Natural killer cell (primary cell): Measurements from ENCODE around the gene SIX5. TPM values are rescaled to one million over a fixed set of nuclear protein-coding genes. Genes with fewer than 3 reads are reported as not detected.

ENCODE experiments used
- ATAC-seq, 3 donors: fragments of 150-1000 bp in 2 of 3; fragments of 200-7000 bp in 1 of 3; cut with Tn5 transposase; 1 replicate in 1 of 3; 2 replicates in 2 of 3; pipeline ENCODE4 v1.10.0; 2021; ENCODE audit warnings: mild to moderate bottlenecking in 2 of 3, moderate library complexity in 2 of 3
- DNase-seq, 2 donors: peaks; one replicate each; pipeline versions ENCODE4 v3.0.0 to v3.0.0-alpha.2; 2013 to 2021; ENCODE audit warnings: mixed read lengths in 1 of 2
- H3K27ac ChIP-seq: one replicate; pipeline ENCODE4 v1.5.1; 2013; ENCODE audit warnings: mild to moderate bottlenecking, low read length
- H3K27me3 ChIP-seq: one replicate; pipeline ENCODE4 v1.6.1; 2013; ENCODE audit warnings: low read length; ENCODE audit not compliant: control insufficient read depth, insufficient read depth
- H3K36me3 ChIP-seq: one replicate; pipeline ENCODE4 v1.6.1; 2013; ENCODE audit warnings: low read length; ENCODE audit not compliant: control insufficient read depth, insufficient read depth
- H3K4me1 ChIP-seq: one replicate; pipeline ENCODE4 v1.6.1; 2013; ENCODE audit warnings: low read length; ENCODE audit not compliant: control insufficient read depth, insufficient read depth
- H3K4me3 ChIP-seq: one replicate; pipeline ENCODE4 v1.5.1; 2013; ENCODE audit warnings: low read length
- H3K9me3 ChIP-seq: one replicate; pipeline ENCODE4 v1.6.1; 2013; ENCODE audit warnings: low read length; ENCODE audit not compliant: control insufficient read depth, insufficient read depth
- H3K27ac Mint-ChIP-seq, 2 donors: one replicate each; pipeline ENCODE4 v1.8.0; 2022; ENCODE audit warnings: mild to moderate bottlenecking in 2 of 2, mixed read lengths in 2 of 2, moderate library complexity in 1 of 2
- H3K27me3 Mint-ChIP-seq, 2 donors: one replicate each; pipeline ENCODE4 v1.8.0; 2022; ENCODE audit warnings: low read depth in 2 of 2, mixed read lengths in 2 of 2
- H3K36me3 Mint-ChIP-seq: one replicate; pipeline ENCODE4 v1.8.0; 2022; ENCODE audit warnings: mixed read lengths
- H3K4me1 Mint-ChIP-seq, 2 donors: one replicate each; pipeline ENCODE4 v1.8.0; 2022; ENCODE audit warnings: mixed read lengths in 2 of 2
- H3K4me3 Mint-ChIP-seq: one replicate; pipeline ENCODE4 v1.8.0; 2022; ENCODE audit warnings: mild to moderate bottlenecking, moderate library complexity, mixed read lengths
- H3K9me3 Mint-ChIP-seq, 2 donors: one replicate each; pipeline ENCODE4 v1.8.0; 2022; ENCODE audit warnings: mixed read lengths in 2 of 2
- CTCF ChIP-seq: fragments of 200-600 bp; IDR thresholded peaks from one replicate; pipeline ENCODE4 v1.8.0; 2022; ENCODE audit warnings: antibody characterized with exemption
- WGBS: methylation state at CpG from one replicate; pipeline ENCODE4 v1.1.7; 2013; ENCODE audit warnings: missing lambda C conversion rate; ENCODE audit not compliant: insufficient coverage; 5-methylcytosine and 5-hydroxymethylcytosine counted together
- intact Hi-C: fragments of 100-400 bp; cut with micrococcal nuclease; formaldehyde crosslinking; loops from one replicate; pipeline ENCODE4 v1.14.2; 2022
- total RNA-seq, 4 donors: library from RNA; stranded (reverse); fragments of 120-200 nt in 1 of 4; gene quantifications; one replicate each; pipeline versions ENCODE4 v1.2.3 to v1.2.4, GENCODE V29; 2013 to 2022

Gene SIX5
- total RNA-seq, 3 donors from 2014 or later (not counting 1 experiment from before 2014, with no cell fraction given): 2.1 to 3.3 (median 3.1) TPM

- DNase-seq (no peak), ATAC-seq (no peak)
- H3K27ac Mint-ChIP-seq: no peak overlapping the region
- H3K9me3 ChIP-seq: no peaks in the 10 kb centered on the region
- no peaks in the 10 kb centered on the region for H3K36me3 Mint-ChIP-seq
- H3K27ac ChIP-seq: no peak overlapping the region
- H3K4me3 Mint-ChIP-seq: no peak overlapping the region
- H3K4me1 ChIP-seq: peaks cover 26% of the 10 kb centered on the region
- H3K36me3 ChIP-seq: no peaks in the 10 kb centered on the region
- 17% methylated on average over 2 of the region's 2 CpGs for WGBS
- TF ChIP-seq CTCF: no peak
- no peak overlapping the region for H3K4me3 ChIP-seq
- no peaks in the 10 kb centered on the region for H3K9me3 Mint-ChIP-seq
- H3K4me1 Mint-ChIP-seq: peaks cover 6 to 28% of the 10 kb centered on the region in 2 donors
- H3K27me3 Mint-ChIP-seq: no peaks in the 10 kb centered on the region
- intact Hi-C loops: loop anchor here (10.0 kb wide), 2 partner anchors 91 to 241 kb away; partner anchors contain the start of genes FOXA3 and SYMPK
- peaks cover 2% of the 10 kb centered on the region for H3K27me3 ChIP-seq
These were observed 4.3 kb upstream of the SIX5 start for GRCh38 chr19:45773384-45773783.

DNA sequence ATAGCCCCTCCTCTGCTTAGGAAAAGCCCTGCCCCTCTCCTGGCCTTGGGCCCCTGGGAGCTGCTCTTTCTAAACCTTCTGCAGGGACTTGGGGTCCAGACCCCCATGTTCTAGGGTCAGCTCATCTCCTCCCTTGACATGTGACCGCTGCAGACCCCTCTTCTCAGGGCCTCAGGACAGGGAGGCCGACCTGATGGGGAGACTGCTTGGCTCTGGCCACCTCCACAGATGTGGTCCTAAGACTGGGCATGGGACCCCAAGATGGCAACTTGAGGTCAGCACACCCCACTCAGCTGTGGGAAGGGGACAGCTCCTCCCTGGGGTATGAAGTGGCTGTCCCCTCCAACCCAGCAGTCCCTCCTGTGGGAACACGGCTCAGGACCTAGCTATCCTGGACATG, 3.9 kb upstream of the SIX5 start:
- H3K36me3 ChIP-seq: no peaks in the 10 kb centered on the region
- DNase-seq (no peak), ATAC-seq (no peak)
- Mint-ChIP-seq H3K4me1 (peaks cover 5 to 28% of the 10 kb centered on the region in 2 donors), H3K36me3 (no peaks in the 10 kb centered on the region), H3K27me3 (no peaks in the 10 kb centered on the region), H3K9me3 (no peaks in the 10 kb centered on the region), H3K4me3 (no peak overlapping the region), H3K27ac (no peak overlapping the region)
- peaks cover 25% of the 10 kb centered on the region for H3K4me1 ChIP-seq
- H3K27ac ChIP-seq: no peak overlapping the region
- H3K27me3 ChIP-seq: no peaks in the 10 kb centered on the region
- intact Hi-C loops: loop anchor here (10.0 kb wide), 2 partner anchors 92 to 242 kb away; partner anchors contain the start of genes FOXA3 and SYMPK
- H3K4me3 ChIP-seq: no peak overlapping the region
- no peaks in the 10 kb centered on the region for H3K9me3 ChIP-seq
- 96% methylated on average over 3 of the region's 3 CpGs for WGBS
- TF ChIP-seq CTCF: no peak

DNA sequence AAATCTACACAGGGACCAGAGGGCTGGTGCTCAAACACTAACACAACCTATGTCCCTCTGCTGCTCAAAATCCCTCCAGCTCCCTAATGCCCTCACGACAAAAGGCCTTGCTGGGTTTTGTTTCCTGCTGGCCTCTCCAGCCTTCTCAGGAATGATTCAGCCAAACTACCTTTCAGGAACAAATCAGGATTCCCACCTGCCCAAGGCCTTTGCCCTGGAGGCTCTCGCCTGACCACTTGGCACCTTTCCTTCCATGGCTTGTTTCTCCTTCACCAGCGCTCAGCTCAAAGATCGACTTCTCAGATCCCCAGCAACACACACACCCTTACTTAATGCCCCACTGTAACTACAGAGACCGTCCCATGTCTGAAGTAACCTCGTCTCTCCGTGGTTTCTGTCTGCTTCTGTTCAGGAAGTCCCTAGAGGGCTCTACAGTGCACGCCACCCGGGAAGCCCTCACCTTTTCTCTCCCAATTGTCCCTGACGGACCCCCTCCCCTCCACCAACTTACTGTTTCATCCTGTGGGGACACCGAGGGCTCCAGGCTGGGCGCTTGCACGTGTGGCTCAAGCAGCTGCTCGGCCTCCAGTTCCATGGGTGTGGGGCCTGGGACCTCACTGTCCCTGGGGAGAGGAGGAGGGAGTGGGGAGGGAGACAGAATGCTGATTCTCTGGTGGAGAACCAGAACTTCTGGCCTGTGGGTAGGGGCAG, 3.2 kb upstream of the SIX5 start:
- WGBS: 67% methylated on average over 14 of the region's 14 CpGs
- no peak overlapping the region for H3K4me3 ChIP-seq
- no peak overlapping the region for H3K27ac ChIP-seq
- H3K27me3 ChIP-seq: peaks cover under 1% of the 10 kb centered on the region
- no peaks in the 10 kb centered on the region for H3K9me3 ChIP-seq
- H3K4me1 Mint-ChIP-seq: peaks cover 5 to 28% of the 10 kb centered on the region in 2 donors
- DNase-seq (no peak), ATAC-seq (no peak)
- H3K9me3 Mint-ChIP-seq: no peaks in the 10 kb centered on the region
- H3K27me3 Mint-ChIP-seq: no peaks in the 10 kb centered on the region
- intact Hi-C loops: loop anchor here (10.0 kb wide), 2 partner anchors 93 to 243 kb away; partner anchors contain the start of genes FOXA3 and SYMPK
- H3K36me3 ChIP-seq: no peaks in the 10 kb centered on the region
- peak overlapping the region; percentile 8 to 75 for H3K27ac Mint-ChIP-seq
- H3K36me3 Mint-ChIP-seq: no peaks in the 10 kb centered on the region
- peak overlapping the region; percentile 26 for H3K4me3 Mint-ChIP-seq
- H3K4me1 ChIP-seq: peaks cover 31% of the 10 kb centered on the region
- TF ChIP-seq CTCF: no peak
